Measurements from ENCODE around the gene FARSA. TPM values are rescaled to one million over a fixed set of nuclear protein-coding genes. Genes with fewer than 3 reads are reported as not detected.
A peak's percentile ranks its signal among the peaks of the same experiment; 100 is the strongest.

The FARSA gene
- total and polyA plus RNA-seq, 2 of the 8 experiments (the other 6 are each of a cell fraction or from before 2014, with no cell fraction given), result 61.0 to 103 TPM

GRCh38 chr19:12881172-12881808, 52.2 kb downstream of the FARSA start, which contains the start of gene DNASE2:
Gene DNASE2 (minus strand): TSS chr19:12881449. CDS start chr19:12881375, 74 bp downstream.
- Histone ChIP-seq H3K27ac (ENCODE audit: low read depth, low read length) (peak within 1 kb of the TSS; percentile 20; the same call in 1 of the 2 replicates), H3K4me2 (ENCODE audit: insufficient read depth in 1 of 2, low read depth in 2 of 2, low read length in 2 of 2) (peak within 1 kb of the TSS; percentile 61 to 77), H4K20me1 (replicated peaks in 1 of 2; ENCODE audit: control insufficient read depth in 1 of 2, insufficient read depth in 2 of 2, low read length in 2 of 2) (no peaks in the 10 kb centered on the region), H3K36me3 (ENCODE audit: control insufficient read depth in 2 of 4, insufficient read depth in 4 of 4, low read length in 3 of 4) (peaks cover 0 to 7% (median 2%) of the 10 kb centered on the region in 4 experiments; a peak in 3 of 8 replicates), H2BK15ac (ENCODE audit: low read length) (no peak within 1 kb of the TSS), H4K5ac (ENCODE audit: insufficient read length, low read depth, low read length) (peak within 1 kb of the TSS; percentile 92), H3K79me2 (ENCODE audit: control insufficient read depth in 1 of 2, insufficient read depth in 2 of 2, low read length in 2 of 2) (no peaks in the 10 kb centered on the region), H2BK5ac (ENCODE audit: low read depth, low read length) (peak within 1 kb of the TSS; percentile 71), H3K4ac (replicated peaks; ENCODE audit: insufficient read length, low read depth, low read length) (no peak within 1 kb of the TSS), H3K23me2 (ENCODE audit: low read depth, low read length) (peaks cover 11% of the 10 kb centered on the region; the same call in 1 of the 2 replicates), H3K27me3 (replicated peaks in 1 of 4; ENCODE audit: control insufficient read depth in 3 of 4, extremely low read depth in 1 of 4, insufficient read depth in 3 of 4, low read length in 3 of 4) (peaks cover 0 to under 1% (median under 1%) of the 10 kb centered on the region in 4 experiments; a peak in 1 of 7 replicates), H3K4me1 (replicated peaks in 1 of 4; ENCODE audit: control insufficient read depth in 3 of 4, insufficient read depth in 4 of 4, low read length in 3 of 4) (peaks cover 0 to 7% (median 6%) of the 10 kb centered on the region in 4 experiments; a peak in 5 of 7 replicates), H2BK120ac (replicated peaks; ENCODE audit: low read depth, low read length) (no peak within 1 kb of the TSS), H4K91ac (replicated peaks; ENCODE audit: insufficient read length, low read length) (peak within 1 kb of the TSS; percentile 85), H3K4me3 (ENCODE audit: extremely low read depth in 1 of 4, insufficient read depth in 2 of 4, low read depth in 3 of 4, low read length in 4 of 4) (peak within 1 kb of the TSS; percentile 85 to 92 (median 88)), H2AFZ (ENCODE audit: low read length) (peak within 1 kb of the TSS; percentile 39; the same call in 1 of the 2 replicates), H3K9ac (replicated peaks in 1 of 4; ENCODE audit: extremely low read depth in 1 of 4, low read depth in 3 of 4, low read length in 3 of 4) (peak within 1 kb of the TSS; percentile 65 to 71 (median 69)), H3K18ac (ENCODE audit: extremely low read depth, low read length) (peak within 1 kb of the TSS; percentile 83), H3K23ac (ENCODE audit: insufficient read length) (no peak within 1 kb of the TSS), H2BK20ac (ENCODE audit: low read length) (no peak within 1 kb of the TSS), H3K9me3 (ENCODE audit: insufficient read depth in 2 of 2, low read depth in 1 of 2, low read length in 1 of 2) (no peaks in the 10 kb centered on the region; a peak in 2 of 4 replicates), H3K14ac (ENCODE audit: insufficient read length) (no peak within 1 kb of the TSS), H2BK12ac (ENCODE audit: low read depth, low read length) (0 out of 2 replicates have a peak within 1 kb of the TSS, but pooled peaks have one; percentile 4), H3K79me1 (ENCODE audit: low read depth, low read length) (no peaks in the 10 kb centered on the region), H2AK5ac (ENCODE audit: low read depth, low read length) (0 out of 2 replicates have a peak within 1 kb of the TSS, but pooled peaks have one; percentile 30), H3K56ac (replicated peaks; ENCODE audit: insufficient read length, low read depth, low read length) (no peak within 1 kb of the TSS), H4K8ac (ENCODE audit: extremely low read depth, insufficient read depth, low read length) (peak within 1 kb of the TSS; percentile 95; the same call in 1 of the 2 replicates)
- ChIA-PET CTCF (ENCODE audit: partially characterized antibody) (interaction anchor here (1.0 to 2.0 kb wide), 3 partner anchors 18 to 84 kb away, joined by 3 to 9 read pairs (median 5); no protein-coding TSS in a partner anchor), POLR2A (ENCODE audit: partially characterized antibody) (interaction anchor here (0.9 to 12.3 kb wide), 20 partner anchors 8 to 106 kb away, joined by 3 to 110 read pairs (median 5); partner anchors contain the start of genes CALR, GCDH, HOOK2 and JUNB)
- FAIRE-seq, result no peak
- WGBS, 2 experiments (ENCODE audit: extremely low coverage in 1 of 2, insufficient coverage in 1 of 2, insufficient read length in 1 of 2, insufficient replicate concordance in 2 of 2, low coverage in 1 of 2, low lambda C conversion rate in 2 of 2, missing lambda C conversion rate in 1 of 2), result 1% methylated on average over 37 of the region's 38 CpGs; no CpG with 5 or more reads in 1 of the 2 experiments
- DNase-seq (ENCODE audit: low read depth in 1 of 2, low spot score in 2 of 2), result peak; percentile 85 to 95
- TF ChIP-seq CTBP2 (IDR thresholded peaks at IDR 0.05; ENCODE audit: borderline replicate concordance, insufficient read depth, insufficient read length, low read length), result no peak
- peak; percentile 73 for TF ChIP-seq PHF8 (conservative IDR thresholded peaks at IDR 0.05; ENCODE audit: low read depth, low read length)
- peak; percentile 71 for TF ChIP-seq TAF1 (IDR thresholded peaks at IDR 0.05; ENCODE audit: low read depth, low read length)
- no peak for TF ChIP-seq GABPA (IDR thresholded peaks at IDR 0.05; ENCODE audit: borderline replicate concordance, insufficient read depth, low read length)
- TF ChIP-seq EGR1 (IDR thresholded peaks at IDR 0.05; ENCODE audit: borderline replicate concordance, low read depth, low read length), result no peak; the same call in 1 of the 2 replicates
- TF ChIP-seq BCL11A (IDR thresholded peaks at IDR 0.05; ENCODE audit: low read depth in 2 of 2, low read length in 2 of 2), result no peak
- no peak for TF ChIP-seq CBX5 (IDR thresholded peaks at IDR 0.05; ENCODE audit: low read depth, low read length)
- TF ChIP-seq CREB1 (IDR thresholded peaks at IDR 0.05), result no peak; the same call in 1 of the 2 replicates
